ENCODE results near the gene SERPINB1. TPM values are rescaled to one million over a fixed set of nuclear protein-coding genes. Genes with fewer than 3 reads are reported as not detected.

SERPINB1 gene
- total and polyA plus RNA-seq, 9 of the 15 experiments (the other 6 are each of a cell fraction or from before 2014, with no cell fraction given) = 33.9 to 108 (median 63.8) TPM

- TF ChIP-seq ZHX1 (conservative IDR thresholded peaks at IDR 0.05; ENCODE audit: low read length) (0 out of 2 replicates have a peak, but pooled peaks have one; percentile 27), STAT5B (CRISPR knock-in tag; IDR thresholded peaks at IDR 0.05) (no peak), HEY1 (CRISPR knock-in tag; IDR thresholded peaks at IDR 0.05; ENCODE audit: borderline replicate concordance) (no peak), TCF7 (IDR thresholded peaks at IDR 0.05; ENCODE audit: borderline replicate concordance) (no peak; the same call in 1 of the 2 replicates), ZBTB1 (CRISPR knock-in tag; IDR thresholded peaks at IDR 0.05; ENCODE audit: borderline replicate concordance, low read depth) (no peak), MAFF (IDR thresholded peaks at IDR 0.05; ENCODE audit: low read length) (no peak), CEBPB (tag; IDR thresholded peaks at IDR 0.05) (no peak), ZNF175 (CRISPR knock-in tag; IDR thresholded peaks at IDR 0.05; ENCODE audit: low read depth) (peak; percentile 86), ATF1 (CRISPR knock-in tag; IDR thresholded peaks at IDR 0.05) (no peak), ATF1 (tag; IDR thresholded peaks at IDR 0.05) (peak; percentile 60), RBFOX2 (IDR thresholded peaks at IDR 0.05; ENCODE audit: low read depth, low read length) (peak; percentile 70), CBFA2T2 (conservative IDR thresholded peaks at IDR 0.05) (peak; percentile 76), CREBBP (IDR thresholded peaks at IDR 0.05; ENCODE audit: low read depth, low read length) (no peak), SMAD3 (CRISPR knock-in tag; conservative IDR thresholded peaks at IDR 0.05) (no peak), DIDO1 (tag; IDR thresholded peaks at IDR 0.05; ENCODE audit: low read depth) (no peak), COPS2 (conservative IDR thresholded peaks at IDR 0.05) (no peak), MED1 (CRISPR knock-in tag; IDR thresholded peaks at IDR 0.05; ENCODE audit: borderline replicate concordance) (no peak), ETV1 (tag; conservative IDR thresholded peaks at IDR 0.05; ENCODE audit: low read depth) (peak; percentile 97), NONO (IDR thresholded peaks at IDR 0.05; ENCODE audit: low read depth in 2 of 2, low read length in 1 of 2) (no peak), MCM5 (IDR thresholded peaks at IDR 0.05; ENCODE audit: low read depth) (no peak), HDAC3 (IDR thresholded peaks at IDR 0.05; ENCODE audit: borderline replicate concordance, partially characterized antibody) (peak; percentile 69), JUND (IDR thresholded peaks at IDR 0.05; ENCODE audit: borderline replicate concordance, low read depth, low read length) (peak; percentile 56), JUND (tag; IDR thresholded peaks at IDR 0.05; ENCODE audit: borderline replicate concordance, low read depth, low read length) (peak; percentile 65; the same call in 2 of the 3 replicates), CBX2 (IDR thresholded peaks at IDR 0.05; ENCODE audit: insufficient read depth, low read length, poor library complexity, severe bottlenecking) (no peak), HNRNPLL (IDR thresholded peaks at IDR 0.05; ENCODE audit: low read depth, low read length, poor library complexity, severe bottlenecking) (peak; percentile 7), JUN (IDR thresholded peaks at IDR 0.05; ENCODE audit: borderline replicate concordance, low read depth, low read length) (peak; percentile 19), JUN (CRISPR knock-in tag; IDR thresholded peaks at IDR 0.05; ENCODE audit: borderline replicate concordance) (no peak), GTF2A2 (tag; IDR thresholded peaks at IDR 0.05) (no peak), RCOR1 (IDR thresholded peaks at IDR 0.05; ENCODE audit: borderline replicate concordance in 1 of 2, low read depth in 2 of 2, low read length in 2 of 2) (peak in 1 of 2 experiments; percentile 41; a peak in 1 of 4 replicates)
Measured at GRCh38 chr6:2857580-2858337, 16.1 kb upstream of the SERPINB1 start (continued).
